SJSA1 (cell line): ENCODE results near the gene NOX1. TPM values are rescaled to one million over a fixed set of nuclear protein-coding genes. Genes with fewer than 3 reads are reported as not detected.
"Not testable (repeated sequence)": the region's sequence is repeated elsewhere in the genome, so short reads cannot be mapped to it uniquely, and the experiment has no call there.

ENCODE experiments used
- DNase-seq, 2 experiments: peaks; one replicate each; pipeline ENCODE4 v3.0.0-alpha.2; 2015 to 2020; ENCODE audit warnings: low spot score in 2 of 2, low read depth in 1 of 2
- H3K27ac ChIP-seq: fragments of 250-450 bp; sonication (Bioruptor Pico); 2 replicates; pipeline ENCODE4 v1.5.1; 2020; ENCODE audit warnings: mild to moderate bottlenecking, moderate library complexity
- H3K27me3 ChIP-seq: fragments of 250-450 bp; sonication (Bioruptor Pico); replicated peaks from 2 replicates; pipeline ENCODE4 v1.5.1; 2020; ENCODE audit warnings: mild to moderate bottlenecking, moderate library complexity
- H3K36me3 ChIP-seq: fragments of 250-450 bp; sonication (Bioruptor Pico); 2 replicates; pipeline ENCODE4 v1.5.1; 2020; ENCODE audit warnings: mild to moderate bottlenecking
- H3K4me1 ChIP-seq: fragments of 250-450 bp; sonication (Bioruptor Pico); replicated peaks from 2 replicates; pipeline ENCODE4 v1.6.1; 2021; ENCODE audit warnings: mild to moderate bottlenecking
- H3K4me3 ChIP-seq: fragments of 250-450 bp; sonication (Bioruptor Pico); 2 replicates; pipeline ENCODE4 v1.5.1; 2020; ENCODE audit warnings: mild to moderate bottlenecking
- H3K9me3 ChIP-seq: fragments of 250-450 bp; sonication (Bioruptor Pico); replicated peaks from 2 replicates; pipeline ENCODE4 v1.5.1; 2020; ENCODE audit warnings: mild to moderate bottlenecking
- total RNA-seq: library from RNA; depleted of rRNA; stranded (reverse); fragments of >200 nt; shearing (Covaris generic); gene quantifications from 2 replicates; pipeline ENCODE4 v1.2.3, GENCODE V29; 2014

Gene NOX1
- total RNA-seq, 1 experiment from 2014 or later = not detected

DNA sequence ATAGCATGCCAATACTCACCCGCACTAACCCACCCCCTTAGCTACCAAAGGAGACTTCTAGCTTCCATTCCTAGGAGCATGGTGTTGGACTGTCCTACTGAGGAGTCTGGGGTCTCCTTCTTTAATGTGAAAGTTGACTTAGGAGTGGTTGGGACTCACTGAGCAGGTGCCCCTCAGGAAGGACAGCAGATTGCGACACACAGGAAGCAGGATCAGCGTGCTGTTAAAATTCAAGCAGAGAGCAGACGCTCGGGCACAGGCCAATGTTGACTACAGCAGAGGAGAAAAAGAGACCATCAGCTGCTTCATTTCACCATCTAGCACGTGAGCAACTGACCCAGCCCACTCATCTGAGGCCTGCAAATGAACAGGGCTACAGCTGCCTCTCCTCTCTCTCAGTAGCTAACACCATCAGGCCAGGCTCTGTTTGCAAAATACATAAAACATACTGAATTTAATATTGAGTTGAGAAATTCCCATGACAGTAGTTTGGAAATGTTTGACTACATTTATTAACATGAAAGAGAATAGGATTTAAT, 10.8 kb downstream of the NOX1 start:
- no peak overlapping the region for H3K4me3 ChIP-seq
- DNase-seq = no peak
- H3K9me3 ChIP-seq = no peaks in the 10 kb centered on the region
- no peaks in the 10 kb centered on the region for H3K36me3 ChIP-seq
- H3K27ac ChIP-seq = no peak overlapping the region
- no peaks in the 10 kb centered on the region for H3K4me1 ChIP-seq
- H3K27me3 ChIP-seq = no peaks in the 10 kb centered on the region

- DNase-seq = no peak
- no peaks in the 10 kb centered on the region for H3K9me3 ChIP-seq
- H3K36me3 ChIP-seq = no peaks in the 10 kb centered on the region
- H3K27me3 ChIP-seq = no peaks in the 10 kb centered on the region
- no peaks in the 10 kb centered on the region for H3K4me1 ChIP-seq
- no peak overlapping the region for H3K27ac ChIP-seq
- H3K4me3 ChIP-seq = no peak overlapping the region
These were observed 21.3 kb downstream of the NOX1 start for GRCh38 chrX:100852810-100853209.

DNA sequence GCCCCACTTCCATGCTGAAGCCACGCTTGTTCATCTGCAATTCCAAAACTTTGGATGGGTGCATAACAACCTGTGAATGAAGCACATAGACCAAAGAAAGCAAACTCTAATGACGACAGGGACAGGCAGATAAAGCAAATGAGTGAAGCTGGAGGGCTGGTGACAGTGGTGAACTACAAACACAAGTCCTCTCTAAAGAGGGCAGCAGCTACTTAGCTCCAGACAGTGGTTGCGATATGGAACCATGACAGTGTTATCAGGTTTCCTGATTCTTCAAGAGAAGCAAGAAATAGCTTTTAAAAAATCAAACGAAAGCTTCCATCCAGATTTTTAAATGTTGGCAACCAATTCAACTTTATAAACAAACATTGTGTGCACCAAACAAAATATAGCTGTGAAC, 23.8 kb downstream of the NOX1 start:
- no peaks in the 10 kb centered on the region for H3K36me3 ChIP-seq
- no peaks in the 10 kb centered on the region for H3K9me3 ChIP-seq
- no peak overlapping the region for H3K27ac ChIP-seq
- H3K4me1 ChIP-seq = no peaks in the 10 kb centered on the region
- H3K4me3 ChIP-seq = no peak overlapping the region
- no peak for DNase-seq
- no peaks in the 10 kb centered on the region for H3K27me3 ChIP-seq

DNA sequence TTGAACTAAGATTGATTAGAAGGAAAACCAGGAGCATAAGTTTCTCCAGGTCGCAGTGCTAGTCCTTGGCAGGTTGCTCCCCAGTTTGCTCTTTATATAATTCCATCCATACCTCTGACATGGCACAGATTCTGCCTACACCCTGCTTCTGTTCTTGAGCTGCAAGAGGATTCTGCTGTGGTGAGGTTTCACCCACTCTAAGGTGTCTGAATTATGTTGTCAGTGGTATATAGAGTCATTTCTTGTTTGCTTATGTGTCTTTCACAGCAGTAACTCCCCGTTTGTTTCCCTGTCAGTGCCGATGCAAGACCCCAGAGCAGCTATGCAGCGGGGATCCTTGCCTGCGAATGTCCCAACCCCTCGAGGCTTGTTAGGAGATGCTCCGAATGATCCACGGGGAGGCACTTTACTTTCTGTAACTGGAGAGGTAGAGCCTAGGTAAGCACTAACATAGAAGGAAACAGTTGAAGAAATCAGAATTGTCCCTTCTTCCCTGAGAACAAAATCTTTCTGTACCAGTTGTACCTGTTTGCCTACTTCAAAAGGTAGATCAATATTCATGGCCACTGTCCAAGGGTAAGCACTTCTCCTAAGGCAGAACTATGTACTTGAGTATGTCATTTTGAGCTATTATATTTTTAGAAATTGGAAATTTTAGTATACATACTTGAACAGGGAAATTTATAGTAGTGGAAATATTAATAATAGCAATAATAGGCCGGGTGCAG, 42.8 kb downstream of the NOX1 start:
- H3K27ac ChIP-seq = no peak overlapping the region
- H3K9me3 ChIP-seq = no peaks in the 10 kb centered on the region
- no peak overlapping the region for H3K4me3 ChIP-seq
- no peaks in the 10 kb centered on the region for H3K4me1 ChIP-seq
- peaks cover 4% of the 10 kb centered on the region for H3K36me3 ChIP-seq
- H3K27me3 ChIP-seq = no peaks in the 10 kb centered on the region
- no peak for DNase-seq

GRCh38 chrX:100830547-100830946, 43.6 kb downstream of the NOX1 start:
- Histone ChIP-seq H3K4me1 (no peaks in the 10 kb centered on the region), H3K27me3 (no peaks in the 10 kb centered on the region), H3K27ac (no peak overlapping the region), H3K9me3 (no peaks in the 10 kb centered on the region), H3K36me3 (peaks cover 4% of the 10 kb centered on the region), H3K4me3 (no peak overlapping the region)
- no peak for DNase-seq

DNA sequence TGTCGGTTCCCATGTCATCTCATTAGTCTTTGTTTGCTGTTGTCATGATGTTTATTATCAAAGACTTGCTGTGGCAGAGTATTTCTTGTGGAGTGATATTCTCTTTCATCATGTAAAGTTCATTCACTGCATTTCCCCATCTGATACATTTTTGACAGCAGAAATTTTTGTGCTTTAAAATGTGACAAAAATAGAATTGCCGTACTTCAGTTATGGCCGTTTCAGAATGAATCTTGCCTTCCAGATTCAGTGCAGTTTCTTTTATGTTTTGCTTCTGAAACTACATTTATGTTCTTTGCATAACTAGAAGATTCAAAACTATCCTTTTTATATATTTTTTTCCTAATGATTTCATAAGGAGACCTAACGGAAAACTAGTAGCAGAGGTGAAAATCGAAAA, 44.0 kb downstream of the NOX1 start:
- Histone ChIP-seq H3K27ac (no peak overlapping the region), H3K4me1 (no peaks in the 10 kb centered on the region), H3K36me3 (peaks cover 4% of the 10 kb centered on the region), H3K27me3 (no peaks in the 10 kb centered on the region), H3K9me3 (no peaks in the 10 kb centered on the region), H3K4me3 (no peak overlapping the region)
- DNase-seq = no peak

DNA sequence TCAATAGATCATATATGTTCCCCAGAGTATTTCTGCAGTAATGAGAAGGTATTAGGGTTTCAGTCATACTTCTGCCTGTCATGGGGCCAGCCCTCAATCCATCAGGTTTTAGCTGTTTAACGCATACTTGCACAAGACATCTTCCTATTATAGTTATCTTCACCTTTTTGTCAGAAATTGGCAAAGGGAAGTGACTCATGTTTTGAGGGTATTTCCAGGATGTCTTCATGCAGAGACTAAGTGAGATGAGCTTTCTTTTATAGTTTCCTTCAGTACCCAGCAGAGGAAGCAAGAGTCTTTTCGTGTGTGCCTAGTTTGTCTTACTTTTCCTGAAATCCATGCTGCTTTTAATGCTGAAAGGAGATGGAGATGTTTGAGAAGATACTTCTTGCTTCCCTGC, 44.4 kb downstream of the NOX1 start:
- Histone ChIP-seq H3K9me3 (no peaks in the 10 kb centered on the region), H3K27me3 (no peaks in the 10 kb centered on the region), H3K36me3 (peaks cover 4% of the 10 kb centered on the region), H3K27ac (no peak overlapping the region), H3K4me3 (no peak overlapping the region), H3K4me1 (no peaks in the 10 kb centered on the region)
- DNase-seq = no peak

DNA sequence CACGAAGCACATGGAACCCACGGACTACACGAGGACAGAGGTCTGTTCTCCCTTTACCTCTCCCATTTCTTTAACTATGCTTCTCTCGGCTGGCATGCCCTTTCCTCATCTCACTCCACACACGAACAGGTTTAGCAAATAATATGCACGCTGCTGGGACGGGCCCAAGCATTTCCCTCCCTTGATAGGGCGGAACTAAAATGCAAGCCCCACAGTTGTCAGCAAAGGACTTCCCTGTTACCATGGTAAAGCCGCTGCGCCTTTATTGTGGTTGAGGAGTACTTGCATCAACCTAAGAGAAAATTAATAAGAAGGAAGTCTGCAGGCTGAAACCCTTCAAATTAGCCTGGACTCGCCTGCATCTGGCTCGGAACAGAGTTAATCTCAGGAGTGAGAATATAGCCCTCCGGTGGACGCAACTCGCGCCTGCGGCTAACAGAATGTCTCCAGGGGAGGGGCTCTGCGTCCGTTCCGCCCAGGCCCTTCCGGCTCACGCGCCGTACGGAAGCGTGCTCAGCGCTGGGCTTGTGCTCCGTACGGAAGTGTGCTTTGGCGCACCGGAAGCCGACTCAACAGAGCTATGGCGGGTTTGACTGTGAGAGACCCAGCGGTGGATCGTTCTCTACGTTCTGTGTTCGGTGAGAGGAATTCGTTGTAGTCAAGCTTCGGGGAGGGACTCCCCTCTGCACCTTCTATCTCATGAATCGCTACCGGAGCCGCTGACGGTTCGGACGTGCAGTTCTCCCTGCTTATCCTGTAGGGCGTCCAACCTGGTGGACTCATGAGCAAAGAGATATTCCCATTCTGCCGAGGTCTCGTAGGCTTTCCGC, 54.1 kb downstream of the NOX1 start, which contains the start of gene CSTF2:
TSS of gene CSTF2 (plus strand) at position 555 of the 830 bp plus-strand sequence. CDS start at position 581, 26 bp downstream.
- Histone ChIP-seq H3K27ac (peak within 1 kb of the TSS; percentile 50), H3K4me3 (peak within 1 kb of the TSS; percentile 62), H3K36me3 (peaks cover 10% of the 10 kb centered on the region; the same call in 1 of the 2 replicates), H3K27me3 (no peaks in the 10 kb centered on the region), H3K4me1 (0 out of 2 replicates have a peak, but pooled peaks cover 3% of the 10 kb centered on the region), H3K9me3 (no peaks in the 10 kb centered on the region)
- DNase-seq = peak; percentile 75 to 79

DNA sequence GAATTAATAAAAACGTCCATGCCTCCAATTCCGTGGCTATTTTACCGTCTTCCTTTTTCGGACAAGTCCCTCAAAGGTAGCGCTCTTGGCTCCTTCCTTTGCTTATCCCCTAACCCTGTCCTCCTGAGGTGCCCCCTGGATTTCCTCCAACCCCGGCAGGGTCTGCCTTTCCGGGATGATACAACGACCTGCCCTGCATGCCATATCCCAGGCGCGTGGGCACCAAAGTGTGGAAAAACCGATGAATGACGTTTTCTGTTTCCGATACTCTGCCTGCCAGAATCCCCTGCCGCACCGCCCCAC, 54.7 kb downstream of the NOX1 start:
- H3K4me1 ChIP-seq = 0 out of 2 replicates have a peak, but pooled peaks cover 3% of the 10 kb centered on the region
- no peak overlapping the region for H3K27ac ChIP-seq
- no peak for DNase-seq
- peaks cover 10% of the 10 kb centered on the region; the same call in 1 of the 2 replicates for H3K36me3 ChIP-seq
- H3K9me3 ChIP-seq = no peaks in the 10 kb centered on the region
- H3K27me3 ChIP-seq = no peaks in the 10 kb centered on the region
- peak overlapping the region; percentile 62 for H3K4me3 ChIP-seq

DNA sequence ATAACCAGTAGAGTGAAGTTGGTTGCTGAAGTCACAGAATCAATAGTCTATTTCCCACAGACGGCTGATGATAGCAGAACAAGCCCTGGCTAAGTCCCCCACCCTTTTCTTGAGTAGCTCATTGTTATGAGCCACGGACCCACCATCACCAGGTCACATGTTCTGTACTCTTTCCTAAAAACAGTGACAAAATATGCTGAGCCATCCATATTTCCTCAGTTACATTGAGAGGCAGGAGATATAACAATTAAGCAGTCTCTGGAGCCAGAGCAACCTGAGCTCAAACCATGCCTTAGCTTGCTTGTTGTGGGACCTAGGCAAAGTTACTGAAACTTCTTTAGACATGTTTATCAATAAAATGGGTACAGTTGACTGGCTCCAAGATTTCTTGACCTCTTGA, 56.8 kb downstream of the NOX1 start:
- DNase-seq = no peak
- H3K27ac ChIP-seq = no peak overlapping the region
- no peaks in the 10 kb centered on the region for H3K9me3 ChIP-seq
- H3K27me3 ChIP-seq = no peaks in the 10 kb centered on the region
- 0 out of 2 replicates have a peak, but pooled peaks cover 3% of the 10 kb centered on the region for H3K4me1 ChIP-seq
- H3K36me3 ChIP-seq = no peaks in the 10 kb centered on the region
- no peak overlapping the region for H3K4me3 ChIP-seq

DNA sequence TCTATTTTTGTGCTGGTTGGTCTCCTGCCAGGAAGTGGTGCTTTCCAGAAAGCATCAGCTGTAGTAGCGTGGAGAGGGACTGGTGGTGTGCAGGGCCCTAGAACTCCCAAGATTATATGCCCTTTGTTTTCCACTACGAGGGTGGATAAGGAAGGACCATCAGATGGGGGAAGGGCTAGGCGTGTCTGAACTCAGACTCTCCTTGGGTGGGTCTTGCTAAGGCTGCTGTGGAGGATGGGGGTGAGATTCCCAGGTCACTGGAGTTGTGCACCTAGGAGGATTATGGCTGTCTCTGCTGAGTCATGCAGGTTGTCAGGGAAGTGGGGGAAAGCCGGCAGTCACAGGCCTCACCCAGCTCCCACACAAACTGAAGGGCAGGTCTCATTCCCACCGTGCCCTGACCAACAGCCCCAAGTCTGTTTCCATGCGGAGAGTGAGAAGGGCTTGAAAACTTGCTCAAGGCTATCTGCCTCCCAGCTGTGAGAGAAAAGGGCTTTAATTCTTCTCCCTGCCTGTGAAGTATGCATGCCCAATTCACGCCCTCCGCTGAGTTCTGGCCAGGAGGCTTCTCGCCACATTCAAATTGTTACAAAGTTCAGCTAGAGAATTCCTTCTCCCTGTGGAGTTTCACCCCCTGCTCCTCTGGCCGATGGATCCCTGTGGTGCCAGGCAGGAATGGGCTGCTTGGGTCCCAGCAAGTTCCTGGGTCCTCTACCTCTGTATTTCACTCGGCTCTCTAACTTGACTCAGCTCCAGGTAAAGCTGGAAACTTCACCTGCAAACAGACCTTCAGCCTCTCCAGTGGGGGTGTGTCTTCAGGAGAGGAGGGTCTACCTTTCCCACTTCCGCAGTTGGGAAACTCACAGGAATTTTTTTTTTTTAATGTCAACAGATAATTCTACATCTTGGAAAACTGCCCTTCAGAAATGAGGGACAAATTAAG, 61.7 kb downstream of the NOX1 start:
- no peaks in the 10 kb centered on the region for H3K27me3 ChIP-seq
- H3K4me1 ChIP-seq = no peaks in the 10 kb centered on the region
- no peak overlapping the region for H3K4me3 ChIP-seq
- DNase-seq = no peak
- no peak overlapping the region for H3K27ac ChIP-seq
- no peaks in the 10 kb centered on the region for H3K36me3 ChIP-seq
- H3K9me3 ChIP-seq = no peaks in the 10 kb centered on the region

GRCh38 chrX:100808265-100808664, 65.9 kb downstream of the NOX1 start:
- H3K36me3 ChIP-seq, DNase-seq, H3K4me1 ChIP-seq, H3K4me3 ChIP-seq, H3K27ac ChIP-seq, H3K9me3 ChIP-seq, H3K27me3 ChIP-seq: not testable (repeated sequence)

GRCh38 chrX:100804780-100805179, 69.4 kb downstream of the NOX1 start:
- no peaks in the 10 kb centered on the region for H3K9me3 ChIP-seq
- H3K36me3 ChIP-seq = no peaks in the 10 kb centered on the region
- no peak for DNase-seq
- H3K27ac ChIP-seq = no peak overlapping the region
- H3K4me1 ChIP-seq = no peaks in the 10 kb centered on the region
- H3K4me3 ChIP-seq = no peak overlapping the region
- no peaks in the 10 kb centered on the region for H3K27me3 ChIP-seq
